ENCODE measurements around the gene OPRL1. TPM values are rescaled to one million over a fixed set of nuclear protein-coding genes. Genes with fewer than 3 reads are reported as not detected.

OPRL1 gene
- total RNA-seq, 4 donors from 2014 or later: 0.45 to 0.68 (median 0.52) TPM

GRCh38 chr20:64104667-64105451 is 25.0 kb downstream of the OPRL1 start:
- no peak for TF ChIP-seq POLR2AphosphoS5 (IDR thresholded peaks at IDR 0.05)
- TF ChIP-seq CTCF (IDR thresholded peaks at IDR 0.05): no peak
- TF ChIP-seq EP300 (IDR thresholded peaks at IDR 0.05): no peak
- no peak for TF ChIP-seq POLR2A (IDR thresholded peaks at IDR 0.05)
- H3K4me1 ChIP-seq: peaks cover 14% of the 10 kb centered on the region
- H3K4me3 ChIP-seq: no peak overlapping the region
- H3K27me3 ChIP-seq: peaks cover 77% of the 10 kb centered on the region
- peak; percentile 21 to 40 for DNase-seq (ENCODE audit: low spot score in 2 of 2)
- H3K27ac ChIP-seq: no peak overlapping the region
- H3K36me3 ChIP-seq: no peaks in the 10 kb centered on the region
- WGBS: 72% methylated on average over 11 of the region's 25 CpGs
- H3K9me3 ChIP-seq: no peaks in the 10 kb centered on the region

DNA sequence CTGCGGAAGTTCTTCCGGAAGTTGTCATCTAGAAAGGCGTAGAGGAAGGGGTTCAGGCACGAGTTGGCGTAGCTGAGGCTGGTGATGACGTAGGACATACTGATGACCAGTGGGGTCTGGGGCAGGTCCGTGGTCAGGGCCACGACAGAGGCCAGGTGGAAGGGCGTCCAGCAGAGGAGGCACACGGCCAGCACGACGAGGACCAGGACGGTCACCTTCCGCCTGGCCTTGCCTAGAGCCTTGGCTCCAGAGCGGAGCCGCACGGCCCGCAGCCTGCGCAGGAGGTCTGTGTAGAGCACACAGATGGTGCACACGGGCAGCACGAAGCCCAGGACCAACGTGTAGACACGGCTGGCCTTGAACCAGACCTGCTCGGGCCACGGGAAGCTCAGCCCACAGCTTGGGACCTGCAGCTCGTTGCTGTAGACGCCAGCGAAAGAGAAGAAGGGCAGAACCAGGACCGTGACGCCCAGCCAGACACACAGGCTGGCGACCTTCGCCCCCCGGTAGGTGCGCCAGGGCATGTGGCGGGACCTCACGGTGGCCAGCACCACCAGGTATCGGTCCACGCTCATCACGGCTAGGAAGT is 26.1 kb downstream of the OPRL1 start:
- TF ChIP-seq POLR2AphosphoS5 (IDR thresholded peaks at IDR 0.05): no peak
- no peak for TF ChIP-seq CTCF (IDR thresholded peaks at IDR 0.05)
- TF ChIP-seq EP300 (IDR thresholded peaks at IDR 0.05): no peak
- TF ChIP-seq POLR2A (IDR thresholded peaks at IDR 0.05): no peak
- Histone ChIP-seq H3K9me3 (no peaks in the 10 kb centered on the region), H3K4me3 (no peak overlapping the region), H3K27me3 (peaks cover 67% of the 10 kb centered on the region), H3K27ac (no peak overlapping the region), H3K4me1 (peaks cover 14% of the 10 kb centered on the region), H3K36me3 (no peaks in the 10 kb centered on the region)
- DNase-seq (ENCODE audit: low spot score in 2 of 2): no peak
- WGBS: 92% methylated on average over 39 of the region's 39 CpGs

- no peak overlapping the region for H3K4me3 ChIP-seq
- H3K27me3 ChIP-seq: peaks cover 61% of the 10 kb centered on the region
- no peaks in the 10 kb centered on the region for H3K9me3 ChIP-seq
- H3K4me1 ChIP-seq: peaks cover 14% of the 10 kb centered on the region
- H3K27ac ChIP-seq: no peak overlapping the region
- no peaks in the 10 kb centered on the region for H3K36me3 ChIP-seq
- WGBS: 91% methylated on average over 17 of the region's 28 CpGs
- peak in 1 of 2 donors; percentile 49 for DNase-seq (ENCODE audit: low spot score in 2 of 2)
- TF ChIP-seq POLR2A (IDR thresholded peaks at IDR 0.05): no peak
- TF ChIP-seq CTCF (IDR thresholded peaks at IDR 0.05): no peak
- no peak for TF ChIP-seq POLR2AphosphoS5 (IDR thresholded peaks at IDR 0.05)
- no peak for TF ChIP-seq EP300 (IDR thresholded peaks at IDR 0.05)
These were observed 26.6 kb downstream of the OPRL1 start for GRCh38 chr20:64106435-64106961.

DNA sequence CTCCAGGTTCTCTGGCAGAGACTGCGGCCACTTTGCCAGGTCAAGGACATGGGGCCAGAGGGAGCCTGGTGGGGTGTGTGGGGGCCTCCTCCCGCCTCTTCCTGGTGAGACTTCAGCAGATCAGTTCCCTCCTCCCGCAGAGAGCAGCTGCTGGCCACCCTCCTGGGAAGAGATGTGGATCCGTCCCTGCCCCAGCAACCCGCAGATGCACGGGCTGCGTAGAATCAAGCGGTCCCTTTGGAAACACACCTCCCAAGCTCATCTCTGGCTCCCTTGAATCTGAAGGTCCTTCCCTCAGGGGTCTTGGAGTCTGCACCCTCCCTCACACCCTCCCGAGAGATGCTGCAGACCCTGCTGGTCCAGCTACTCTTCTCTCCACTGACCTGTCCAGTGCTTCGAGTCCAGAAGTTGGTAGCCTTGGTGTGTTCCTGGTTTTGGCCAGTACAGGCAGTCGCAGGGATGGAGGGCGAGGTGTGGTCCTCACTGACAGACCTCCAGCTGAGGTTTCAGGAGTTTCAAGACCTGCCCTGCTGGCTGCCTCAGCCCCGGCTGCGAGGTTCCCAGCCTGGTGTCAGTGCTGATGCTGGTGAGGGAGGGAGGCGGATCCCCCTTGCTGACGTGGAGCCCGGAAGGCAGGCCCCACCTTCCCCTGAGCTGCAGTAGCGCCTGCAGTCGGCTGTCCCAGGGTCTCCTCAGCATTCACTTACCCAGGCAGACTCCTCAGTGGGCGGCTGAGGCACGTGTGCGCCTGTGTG is 27.3 kb downstream of the OPRL1 start, which contains the start of gene NPBWR2:
Gene NPBWR2 (minus strand): TSS at position 585 of the 755 bp plus-strand sequence. CDS start 734 bp downstream, outside the sequence.
- Histone ChIP-seq H3K27ac (no peak within 1 kb of the TSS), H3K4me3 (no peak within 1 kb of the TSS), H3K9me3 (no peaks in the 10 kb centered on the region), H3K27me3 (peaks cover 55% of the 10 kb centered on the region), H3K4me1 (peaks cover 8% of the 10 kb centered on the region), H3K36me3 (no peaks in the 10 kb centered on the region)
- no peak for TF ChIP-seq POLR2AphosphoS5 (IDR thresholded peaks at IDR 0.05)
- TF ChIP-seq EP300 (IDR thresholded peaks at IDR 0.05): no peak
- no peak for TF ChIP-seq POLR2A (IDR thresholded peaks at IDR 0.05)
- no peak for TF ChIP-seq CTCF (IDR thresholded peaks at IDR 0.05)
- WGBS: 42% methylated on average over 7 of the region's 22 CpGs
- peak; percentile 59 to 67 for DNase-seq (ENCODE audit: low spot score in 2 of 2)

All from suprapubic skin (tissue), 4 donors.